SK-N-SH (cell line): ENCODE results near the gene ARHGAP40. TPM values are rescaled to one million over a fixed set of nuclear protein-coding genes. Genes with fewer than 3 reads are reported as not detected.

Experiments
- CTCF ChIA-PET: fragments of 300-600, 350-600 bp; formaldehyde crosslinking; extraction: SDS; loops from one replicate; lab custom pipeline; 2021; lab: Yijun Ruan, JAX
- POLR2A ChIA-PET: fragments of 350-600 bp; sonication (Branson Sonifier 250); formaldehyde crosslinking; extraction: SDS; loops from one replicate; lab custom pipeline; 2020; ENCODE audit warnings: antibody characterized with exemption, inconsistent platforms; lab: Yijun Ruan, JAX
- DNase-seq: peaks from one replicate; pipeline ENCODE4 v3.0.0; 2012
- H2AFZ ChIP-seq: fragments of 200-600 bp; sonication (generic); 2 replicates; pipeline ENCODE4 v1.8.1; 2016; ENCODE audit warnings: antibody characterized with exemption, mild to moderate bottlenecking, low read depth
- H3F3A ChIP-seq: fragments of 200-600 bp; sonication (generic); replicated peaks from 2 replicates; pipeline ENCODE3; 2016; ENCODE audit warnings: antibody characterized with exemption, mild to moderate bottlenecking; ENCODE audit not compliant: insufficient read depth
- H3K27ac ChIP-seq, 2 experiments: fragments of 200-500 bp in 1 of 2; fragments of 200-600 bp in 1 of 2; sonication (Bioruptor generic) in 1 of 2; sonication (generic), shearing (Covaris generic) in 1 of 2; 2 replicates each; pipeline versions ENCODE4 v1.5.1 to v1.6.1; 2014 to 2016; ENCODE audit warnings: low read depth in 2 of 2, inconsistent platforms in 1 of 2, low read length in 1 of 2, mild to moderate bottlenecking in 1 of 2, mixed read lengths in 1 of 2
- H3K27me3 ChIP-seq: fragments of 200-600 bp; sonication (generic), shearing (Covaris generic); 2 replicates; pipeline ENCODE4 v1.6.1; 2016; ENCODE audit warnings: mixed run types; ENCODE audit not compliant: insufficient read depth
- H3K36me3 ChIP-seq, 2 experiments: fragments of 200-500 bp in 1 of 2; fragments of 200-600 bp in 1 of 2; sonication (Bioruptor generic) in 1 of 2; sonication (generic) in 1 of 2; replicated peaks in 1 of 2; 2 replicates each; pipeline versions ENCODE3 to v1.5.1; 2014 to 2016; ENCODE audit warnings: low read length in 1 of 2, mild to moderate bottlenecking in 1 of 2; ENCODE audit not compliant: insufficient read depth in 2 of 2, control insufficient read depth in 1 of 2
- H3K4me1 ChIP-seq, 2 experiments: fragments of 200-500 bp in 1 of 2; fragments of 200-600 bp in 1 of 2; sonication (Bioruptor generic) in 1 of 2; sonication (generic), shearing (Covaris generic) in 1 of 2; 2 replicates each; pipeline versions ENCODE4 v1.5.1 to v1.6.1; 2014 to 2016; ENCODE audit warnings: low read depth in 1 of 2, low read length in 1 of 2, mixed run types in 1 of 2; ENCODE audit not compliant: insufficient read depth in 2 of 2, control insufficient read depth in 1 of 2
- H3K4me2 ChIP-seq: fragments of 200-600 bp; sonication (generic), shearing (Covaris generic); 2 replicates; pipeline ENCODE4 v1.6.1; 2017; ENCODE audit warnings: mixed run types
- H3K4me3 ChIP-seq, 2 experiments: fragments of 200-500 bp in 1 of 2; fragments of 200-600 bp in 1 of 2; sonication (Bioruptor generic) in 1 of 2; sonication (generic), shearing (Covaris generic) in 1 of 2; 2 replicates each; pipeline versions ENCODE4 v1.5.1 to v1.8.1; 2014 to 2016; ENCODE audit warnings: low read depth in 2 of 2, inconsistent platforms in 1 of 2, low read length in 1 of 2, mild to moderate bottlenecking in 1 of 2, mixed read lengths in 1 of 2, moderate library complexity in 1 of 2
- H3K79me2 ChIP-seq: fragments of 200-600 bp; sonication (generic); 2 replicates; pipeline ENCODE4 v1.8.1; 2017; ENCODE audit warnings: mild to moderate bottlenecking; ENCODE audit not compliant: insufficient read depth
- H3K9ac ChIP-seq: fragments of 200-600 bp; sonication (generic); 2 replicates; pipeline ENCODE4 v1.6.1; 2017; ENCODE audit warnings: mixed run types
- H3K9me2 ChIP-seq: fragments of 200-600 bp; sonication (generic); 2 replicates; pipeline ENCODE4 v1.6.1; 2017; ENCODE audit warnings: mixed run types
- H3K9me3 ChIP-seq: fragments of 200-600 bp; sonication (generic); 2 replicates; pipeline ENCODE4 v1.6.1; 2017; ENCODE audit warnings: mixed run types, mild to moderate bottlenecking, moderate library complexity
- H4K20me1 ChIP-seq: fragments of 200-600 bp; sonication (generic); 2 replicates; pipeline ENCODE4 v1.6.1; 2017; ENCODE audit warnings: mild to moderate bottlenecking, mixed run types; ENCODE audit not compliant: insufficient read depth
- ELF1 ChIP-seq: IDR thresholded peaks from 2 replicates; pipeline ENCODE4 v1.4.0; 2012
- FOXM1 ChIP-seq: IDR thresholded peaks from 2 replicates; pipeline ENCODE4 v1.4.0; 2012; ENCODE audit warnings: low read depth, mild to moderate bottlenecking
- GABPA ChIP-seq: IDR thresholded peaks from 2 replicates; pipeline ENCODE4 v1.4.0; 2012; ENCODE audit warnings: low read depth, mild to moderate bottlenecking
- MEF2A ChIP-seq: IDR thresholded peaks from 2 replicates; pipeline ENCODE4 v1.4.0; 2012; ENCODE audit warnings: low read depth, borderline replicate concordance
- MXI1 ChIP-seq: IDR thresholded peaks from 2 replicates; pipeline ENCODE4 v1.6.1; 2012; ENCODE audit warnings: mild to moderate bottlenecking, low read depth, low read length, improper control_type of control experiment
- RAD21 ChIP-seq: IDR thresholded peaks from 2 replicates; pipeline ENCODE4 v1.6.1; 2012; ENCODE audit warnings: mild to moderate bottlenecking, low read length
- RCOR1 ChIP-seq: fragments of 150-350 bp; IDR thresholded peaks from 2 replicates; pipeline ENCODE4 v1.6.1; 2017; ENCODE audit warnings: antibody characterized with exemption, low read length
- RFX5 ChIP-seq: IDR thresholded peaks from 2 replicates; pipeline ENCODE4 v1.6.1; 2012; ENCODE audit warnings: mild to moderate bottlenecking, improper control_type of control experiment, low read length
- TAF1 ChIP-seq: IDR thresholded peaks from 2 replicates; pipeline ENCODE4 v1.6.1; 2012; ENCODE audit warnings: low read depth, mild to moderate bottlenecking, low read length, moderate library complexity, borderline replicate concordance
- YY1 ChIP-seq: IDR thresholded peaks from 2 replicates; pipeline ENCODE4 v1.4.0; 2012; ENCODE audit warnings: low read depth, mild to moderate bottlenecking
- WGBS: methylation state at CpG from one replicate; pipeline ENCODE4 v1.1.6; 2017; ENCODE audit warnings: low lambda C conversion rate; 5-methylcytosine and 5-hydroxymethylcytosine counted together
- polyA plus RNA-seq, 3 experiments: library from polyadenylated mRNA; depleted of rRNA; stranded (reverse); fragments of >200 nt; gene quantifications; 2 replicates each; pipeline ENCODE4 v1.2.3, GENCODE V29; 2012
- TF ChIP-seq, protein P1 (sequence below): IDR thresholded peaks from 2 replicates; pipeline ENCODE4 v1.4.0; 2012; ENCODE audit warnings: low read depth, borderline replicate concordance
- TF ChIP-seq, protein P2 (sequence below): fragments of 200-600 bp; sonication (generic); IDR thresholded peaks from 2 replicates; pipeline ENCODE4 v1.6.1; 2017; ENCODE audit warnings: antibody characterized with exemption, mild to moderate bottlenecking, moderate library complexity
- TF ChIP-seq, protein P3 (sequence below): fragments of 150-350 bp; IDR thresholded peaks from 2 replicates; pipeline ENCODE4 v1.6.1; 2017; ENCODE audit warnings: antibody characterized with exemption, low read length, low read depth, borderline replicate concordance
- TF ChIP-seq, protein P4 (sequence below): IDR thresholded peaks from 2 replicates; pipeline ENCODE4 v1.4.0; 2012; ENCODE audit warnings: low read depth, borderline replicate concordance

The ARHGAP40 gene
- polyA plus RNA-seq, 1 of the 3 experiments (the other 2 are of a cell fraction) = 0.02 TPM

DNA sequence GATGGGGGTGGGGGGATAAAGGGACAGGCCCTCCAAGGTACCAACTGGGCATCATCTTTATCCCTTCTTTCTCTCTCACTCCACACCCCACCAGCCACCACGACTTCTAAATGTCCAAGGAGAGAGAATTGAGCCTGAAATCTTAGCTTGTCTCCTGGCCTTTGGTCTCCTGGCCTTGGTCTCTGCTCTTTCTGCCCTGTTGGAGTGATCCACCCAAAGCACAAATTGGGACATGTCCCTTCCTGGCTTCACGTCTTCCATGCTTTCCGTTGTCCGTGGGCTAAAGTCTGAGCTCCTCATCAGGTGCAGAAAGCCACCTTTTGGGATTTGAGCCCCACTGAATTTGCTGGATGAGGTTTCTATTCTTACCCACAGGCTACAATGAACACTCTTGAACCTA is 12.3 kb upstream of the ARHGAP40 start:
- no peak overlapping the region for H2AFZ ChIP-seq
- H4K20me1 ChIP-seq = no peaks in the 10 kb centered on the region
- no peak overlapping the region for H3K9ac ChIP-seq
- H3F3A ChIP-seq = no peaks in the 10 kb centered on the region
- no peaks in the 10 kb centered on the region for H3K9me2 ChIP-seq
- 59% methylated on average over 4 of the region's 4 CpGs for WGBS
- CTCF ChIA-PET = no interaction called here
- DNase-seq = no peak
- no peaks in the 10 kb centered on the region for H3K27me3 ChIP-seq
- POLR2A ChIA-PET = no interaction called here
- no peaks in the 10 kb centered on the region for H3K79me2 ChIP-seq
- H3K27ac ChIP-seq = no peak overlapping the region
- no peaks in the 10 kb centered on the region; a peak in 1 of 4 replicates for H3K4me1 ChIP-seq
- no peak overlapping the region for H3K4me2 ChIP-seq
- no peaks in the 10 kb centered on the region for H3K9me3 ChIP-seq
- no peaks in the 10 kb centered on the region for H3K36me3 ChIP-seq
- no peak overlapping the region for H3K4me3 ChIP-seq
- TF ChIP-seq, protein P1, sequence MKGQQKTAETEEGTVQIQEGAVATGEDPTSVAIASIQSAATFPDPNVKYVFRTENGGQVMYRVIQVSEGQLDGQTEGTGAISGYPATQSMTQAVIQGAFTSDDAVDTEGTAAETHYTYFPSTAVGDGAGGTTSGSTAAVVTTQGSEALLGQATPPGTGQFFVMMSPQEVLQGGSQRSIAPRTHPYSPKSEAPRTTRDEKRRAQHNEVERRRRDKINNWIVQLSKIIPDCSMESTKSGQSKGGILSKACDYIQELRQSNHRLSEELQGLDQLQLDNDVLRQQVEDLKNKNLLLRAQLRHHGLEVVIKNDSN = no peak
- TF ChIP-seq YY1 (no peak), TAF1 (no peak), FOXM1 (no peak), GABPA (no peak), RCOR1 (no peak), ELF1 (no peak), MXI1 (no peak), RAD21 (no peak), RFX5 (no peak), MEF2A (no peak)
- TF ChIP-seq, protein P2, sequence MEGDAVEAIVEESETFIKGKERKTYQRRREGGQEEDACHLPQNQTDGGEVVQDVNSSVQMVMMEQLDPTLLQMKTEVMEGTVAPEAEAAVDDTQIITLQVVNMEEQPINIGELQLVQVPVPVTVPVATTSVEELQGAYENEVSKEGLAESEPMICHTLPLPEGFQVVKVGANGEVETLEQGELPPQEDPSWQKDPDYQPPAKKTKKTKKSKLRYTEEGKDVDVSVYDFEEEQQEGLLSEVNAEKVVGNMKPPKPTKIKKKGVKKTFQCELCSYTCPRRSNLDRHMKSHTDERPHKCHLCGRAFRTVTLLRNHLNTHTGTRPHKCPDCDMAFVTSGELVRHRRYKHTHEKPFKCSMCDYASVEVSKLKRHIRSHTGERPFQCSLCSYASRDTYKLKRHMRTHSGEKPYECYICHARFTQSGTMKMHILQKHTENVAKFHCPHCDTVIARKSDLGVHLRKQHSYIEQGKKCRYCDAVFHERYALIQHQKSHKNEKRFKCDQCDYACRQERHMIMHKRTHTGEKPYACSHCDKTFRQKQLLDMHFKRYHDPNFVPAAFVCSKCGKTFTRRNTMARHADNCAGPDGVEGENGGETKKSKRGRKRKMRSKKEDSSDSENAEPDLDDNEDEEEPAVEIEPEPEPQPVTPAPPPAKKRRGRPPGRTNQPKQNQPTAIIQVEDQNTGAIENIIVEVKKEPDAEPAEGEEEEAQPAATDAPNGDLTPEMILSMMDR = no peak
- TF ChIP-seq, protein P3, sequence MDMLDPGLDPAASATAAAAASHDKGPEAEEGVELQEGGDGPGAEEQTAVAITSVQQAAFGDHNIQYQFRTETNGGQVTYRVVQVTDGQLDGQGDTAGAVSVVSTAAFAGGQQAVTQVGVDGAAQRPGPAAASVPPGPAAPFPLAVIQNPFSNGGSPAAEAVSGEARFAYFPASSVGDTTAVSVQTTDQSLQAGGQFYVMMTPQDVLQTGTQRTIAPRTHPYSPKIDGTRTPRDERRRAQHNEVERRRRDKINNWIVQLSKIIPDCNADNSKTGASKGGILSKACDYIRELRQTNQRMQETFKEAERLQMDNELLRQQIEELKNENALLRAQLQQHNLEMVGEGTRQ = no peak
- TF ChIP-seq, protein P4, sequence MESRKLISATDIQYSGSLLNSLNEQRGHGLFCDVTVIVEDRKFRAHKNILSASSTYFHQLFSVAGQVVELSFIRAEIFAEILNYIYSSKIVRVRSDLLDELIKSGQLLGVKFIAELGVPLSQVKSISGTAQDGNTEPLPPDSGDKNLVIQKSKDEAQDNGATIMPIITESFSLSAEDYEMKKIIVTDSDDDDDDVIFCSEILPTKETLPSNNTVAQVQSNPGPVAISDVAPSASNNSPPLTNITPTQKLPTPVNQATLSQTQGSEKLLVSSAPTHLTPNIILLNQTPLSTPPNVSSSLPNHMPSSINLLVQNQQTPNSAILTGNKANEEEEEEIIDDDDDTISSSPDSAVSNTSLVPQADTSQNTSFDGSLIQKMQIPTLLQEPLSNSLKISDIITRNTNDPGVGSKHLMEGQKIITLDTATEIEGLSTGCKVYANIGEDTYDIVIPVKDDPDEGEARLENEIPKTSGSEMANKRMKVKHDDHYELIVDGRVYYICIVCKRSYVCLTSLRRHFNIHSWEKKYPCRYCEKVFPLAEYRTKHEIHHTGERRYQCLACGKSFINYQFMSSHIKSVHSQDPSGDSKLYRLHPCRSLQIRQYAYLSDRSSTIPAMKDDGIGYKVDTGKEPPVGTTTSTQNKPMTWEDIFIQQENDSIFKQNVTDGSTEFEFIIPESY = no peak
